Thyroid gland (tissue), 4 donors: Measurements from ENCODE around the gene CIAO2B. TPM values are rescaled to one million over a fixed set of nuclear protein-coding genes. Genes with fewer than 3 reads are reported as not detected.

Source experiments
- DNase-seq, 2 donors: peaks; one replicate each; pipeline ENCODE4 v3.0.0-alpha.2; 2019
- H3K27ac ChIP-seq, 3 donors: fragments of 200-600 bp; sonication (generic); 1 replicate in 2 of 3; 2 replicates in 1 of 3; pipeline ENCODE4 v1.5.1; 2016 to 2019; ENCODE audit warnings: mild to moderate bottlenecking in 1 of 3, moderate library complexity in 1 of 3
- H3K27me3 ChIP-seq: fragments of 200-600 bp; sonication (generic); one replicate; pipeline ENCODE4 v1.5.1; 2019
- H3K36me3 ChIP-seq, 2 donors: fragments of 200-600 bp; sonication (generic); one replicate each; pipeline ENCODE4 v1.5.1; 2016 to 2019
- H3K4me1 ChIP-seq, 2 donors: fragments of 200-600 bp; sonication (generic); one replicate each; pipeline ENCODE4 v1.5.1; 2017 to 2019
- H3K4me3 ChIP-seq, 3 donors: fragments of 200-600 bp; sonication (generic); replicated peaks in 1 of 3; 1 replicate in 2 of 3; 2 replicates in 1 of 3; pipeline ENCODE4 v1.5.1; 2016; ENCODE audit warnings: mild to moderate bottlenecking in 1 of 3
- H3K9me3 ChIP-seq: fragments of 200-600 bp; sonication (generic); one replicate; pipeline ENCODE4 v1.5.1; 2017
- CTCF ChIP-seq, 6 experiments: fragments of 200-600 bp in 3 of 6; fragments of 450-650 bp in 3 of 6; sonication (generic) in 3 of 6; IDR thresholded peaks; one replicate each; pipeline ENCODE4 v1.5.1; 2016 to 2019; ENCODE audit warnings: antibody characterized with exemption in 6 of 6, mild to moderate bottlenecking in 2 of 6, inconsistent platforms in 1 of 6, moderate library complexity in 1 of 6
- POLR2A ChIP-seq, 2 donors: fragments of 450-650 bp; IDR thresholded peaks; one replicate each; pipeline ENCODE4 v1.6.1; 2017; ENCODE audit warnings: antibody characterized with exemption in 2 of 2, mild to moderate bottlenecking in 2 of 2, moderate library complexity in 1 of 2
- WGBS, 2 donors: methylation state at CpG; one replicate each; pipeline ENCODE4 v1.1.5; 2017; 5-methylcytosine and 5-hydroxymethylcytosine counted together
- intact Hi-C: fragments of 100-400 bp; cut with DNase I; formaldehyde crosslinking; loops from one replicate; pipeline ENCODE4 v1.15.1; 2023
- total RNA-seq, 4 donors: library from RNA; depleted of rRNA; stranded (reverse); fragments of >200 nt; gene quantifications; one replicate each; pipeline ENCODE4 v1.2.3, GENCODE V29; 2016

Gene CIAO2B
- total RNA-seq, 4 donors from 2014 or later, result 29.4 to 113 (median 48.3) TPM

GRCh38 chr16:66942981-66943380 lies 8.8 kb upstream of the CIAO2B start:
- no peak overlapping the region for H3K27ac ChIP-seq
- 97 to 99% methylated on average over 5 of the region's 5 CpGs for WGBS, 2 donors
- peaks cover 49 to 50% of the 10 kb centered on the region in 2 donors for H3K36me3 ChIP-seq
- no peaks in the 10 kb centered on the region for H3K27me3 ChIP-seq
- intact Hi-C loops, result no loop called here
- DNase-seq, result no peak
- no peak overlapping the region for H3K4me3 ChIP-seq
- TF ChIP-seq CTCF (IDR thresholded peaks at IDR 0.05), result no peak
- TF ChIP-seq POLR2A (IDR thresholded peaks at IDR 0.05), result no peak
- no peaks in the 10 kb centered on the region for H3K9me3 ChIP-seq
- H3K4me1 ChIP-seq, result peaks cover 0 to 4% of the 10 kb centered on the region in 2 donors

GRCh38 chr16:66940236-66940635 lies 6.0 kb upstream of the CIAO2B start:
- Histone ChIP-seq H3K27ac (no peak overlapping the region), H3K36me3 (peaks cover 49 to 50% of the 10 kb centered on the region in 2 donors), H3K4me3 (no peak overlapping the region), H3K4me1 (peaks cover 11 to 15% of the 10 kb centered on the region in 2 donors), H3K27me3 (no peaks in the 10 kb centered on the region), H3K9me3 (no peaks in the 10 kb centered on the region)
- TF ChIP-seq CTCF (IDR thresholded peaks at IDR 0.05) (no peak), POLR2A (IDR thresholded peaks at IDR 0.05) (no peak)
- intact Hi-C loops, result no loop called here
- 92 to 100% methylated on average over 10 to 11 of the region's 16 CpGs for WGBS, 2 donors
- no peak for DNase-seq

- H3K36me3 ChIP-seq, result peaks cover 49 to 50% of the 10 kb centered on the region in 2 donors
- H3K9me3 ChIP-seq, result no peaks in the 10 kb centered on the region
- H3K4me3 ChIP-seq, result no peak overlapping the region
- no peak for TF ChIP-seq POLR2A (IDR thresholded peaks at IDR 0.05)
- TF ChIP-seq CTCF (IDR thresholded peaks at IDR 0.05), result no peak
- peaks cover 12 to 15% of the 10 kb centered on the region in 2 donors for H3K4me1 ChIP-seq
- H3K27ac ChIP-seq, result no peak overlapping the region
- no peak for DNase-seq
- H3K27me3 ChIP-seq, result no peaks in the 10 kb centered on the region
- intact Hi-C loops, result no loop called here
These were observed 5.2 kb upstream of the CIAO2B start for GRCh38 chr16:66939366-66939765.

- no peak overlapping the region for H3K27ac ChIP-seq
- intact Hi-C loops, result no loop called here
- H3K27me3 ChIP-seq, result no peaks in the 10 kb centered on the region
- 95 to 98% methylated on average over 8 to 10 of the region's 10 CpGs for WGBS, 2 donors
- no peak overlapping the region for H3K4me3 ChIP-seq
- TF ChIP-seq CTCF (IDR thresholded peaks at IDR 0.05) (no peak), POLR2A (IDR thresholded peaks at IDR 0.05) (no peak)
- no peak for DNase-seq
- peaks cover 20 to 23% of the 10 kb centered on the region in 2 donors for H3K4me1 ChIP-seq
- H3K9me3 ChIP-seq, result no peaks in the 10 kb centered on the region
- peaks cover 39 to 44% of the 10 kb centered on the region in 2 donors for H3K36me3 ChIP-seq
These were observed 3.6 kb upstream of the CIAO2B start for GRCh38 chr16:66937725-66938337.

- H3K27me3 ChIP-seq, result no peaks in the 10 kb centered on the region
- TF ChIP-seq CTCF (IDR thresholded peaks at IDR 0.05), result no peak
- TF ChIP-seq POLR2A (IDR thresholded peaks at IDR 0.05), result no peak
- intact Hi-C loops, result no loop called here
- H3K4me1 ChIP-seq, result peaks cover 21 to 25% of the 10 kb centered on the region in 2 donors
- 96 to 98% methylated on average over 4 of the region's 4 CpGs for WGBS, 2 donors
- H3K27ac ChIP-seq, result no peak overlapping the region
- H3K4me3 ChIP-seq, result no peak overlapping the region
- no peak for DNase-seq
- H3K36me3 ChIP-seq, result peaks cover 31 to 36% of the 10 kb centered on the region in 2 donors
- H3K9me3 ChIP-seq, result no peaks in the 10 kb centered on the region
These were observed 2.8 kb upstream of the CIAO2B start for GRCh38 chr16:66936889-66937554.
